ENCODE results near the gene ENPP5.
"Not testable (repeated sequence)": the region's sequence is repeated elsewhere in the genome, so short reads cannot be mapped to it uniquely, and the experiment has no call there.

Gene ENPP5

DNA sequence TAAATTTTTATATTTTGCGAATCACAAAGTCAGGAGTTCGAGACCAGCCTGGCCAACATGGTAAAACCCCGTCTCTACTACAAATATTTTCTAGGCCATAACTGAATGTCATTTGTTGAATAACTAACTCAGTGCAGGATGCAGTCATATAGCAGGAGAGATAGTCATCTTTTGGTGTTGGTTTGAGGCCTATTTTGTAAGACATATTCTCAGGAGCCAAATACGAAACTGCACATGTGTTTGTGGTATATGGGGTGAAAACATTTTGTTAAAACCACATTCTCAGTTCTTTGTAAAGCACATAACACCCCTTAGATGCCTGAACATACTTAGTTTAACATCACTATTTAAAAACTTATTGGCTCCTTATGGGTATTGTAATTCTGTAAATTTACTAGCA lies 4.7 kb upstream of the ENPP5 start:
- TF ChIP-seq, protein P1, sequence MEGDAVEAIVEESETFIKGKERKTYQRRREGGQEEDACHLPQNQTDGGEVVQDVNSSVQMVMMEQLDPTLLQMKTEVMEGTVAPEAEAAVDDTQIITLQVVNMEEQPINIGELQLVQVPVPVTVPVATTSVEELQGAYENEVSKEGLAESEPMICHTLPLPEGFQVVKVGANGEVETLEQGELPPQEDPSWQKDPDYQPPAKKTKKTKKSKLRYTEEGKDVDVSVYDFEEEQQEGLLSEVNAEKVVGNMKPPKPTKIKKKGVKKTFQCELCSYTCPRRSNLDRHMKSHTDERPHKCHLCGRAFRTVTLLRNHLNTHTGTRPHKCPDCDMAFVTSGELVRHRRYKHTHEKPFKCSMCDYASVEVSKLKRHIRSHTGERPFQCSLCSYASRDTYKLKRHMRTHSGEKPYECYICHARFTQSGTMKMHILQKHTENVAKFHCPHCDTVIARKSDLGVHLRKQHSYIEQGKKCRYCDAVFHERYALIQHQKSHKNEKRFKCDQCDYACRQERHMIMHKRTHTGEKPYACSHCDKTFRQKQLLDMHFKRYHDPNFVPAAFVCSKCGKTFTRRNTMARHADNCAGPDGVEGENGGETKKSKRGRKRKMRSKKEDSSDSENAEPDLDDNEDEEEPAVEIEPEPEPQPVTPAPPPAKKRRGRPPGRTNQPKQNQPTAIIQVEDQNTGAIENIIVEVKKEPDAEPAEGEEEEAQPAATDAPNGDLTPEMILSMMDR (IDR thresholded peaks at IDR 0.05; ENCODE audit: low read depth, low read length): no peak
- H3K4me3 ChIP-seq (ENCODE audit: low read depth, low read length): no peak overlapping the region

DNA sequence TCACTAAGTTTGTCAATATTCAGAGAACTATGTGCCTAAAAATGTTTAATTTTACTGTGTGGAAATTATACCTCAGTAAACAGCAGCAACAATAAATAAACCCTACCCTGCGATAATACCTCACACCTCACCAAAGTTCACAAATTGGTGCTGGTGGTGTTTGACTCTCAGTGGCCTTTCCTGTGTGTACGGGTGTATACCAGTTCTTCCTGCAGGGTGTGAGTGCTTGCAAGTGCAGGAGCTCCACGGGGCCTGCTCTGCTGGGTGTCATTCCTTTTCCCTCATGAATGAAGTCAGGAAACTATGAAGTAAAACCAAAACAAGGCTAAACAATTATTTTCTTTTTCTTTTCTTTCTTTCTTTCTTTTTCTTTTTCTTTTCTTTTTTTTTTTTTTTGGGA lies 4.1 kb upstream of the ENPP5 start:
- H3K4me3 ChIP-seq (ENCODE audit: low read depth, low read length): no peak overlapping the region
- TF ChIP-seq, protein P1 (IDR thresholded peaks at IDR 0.05; ENCODE audit: low read depth, low read length): no peak

DNA sequence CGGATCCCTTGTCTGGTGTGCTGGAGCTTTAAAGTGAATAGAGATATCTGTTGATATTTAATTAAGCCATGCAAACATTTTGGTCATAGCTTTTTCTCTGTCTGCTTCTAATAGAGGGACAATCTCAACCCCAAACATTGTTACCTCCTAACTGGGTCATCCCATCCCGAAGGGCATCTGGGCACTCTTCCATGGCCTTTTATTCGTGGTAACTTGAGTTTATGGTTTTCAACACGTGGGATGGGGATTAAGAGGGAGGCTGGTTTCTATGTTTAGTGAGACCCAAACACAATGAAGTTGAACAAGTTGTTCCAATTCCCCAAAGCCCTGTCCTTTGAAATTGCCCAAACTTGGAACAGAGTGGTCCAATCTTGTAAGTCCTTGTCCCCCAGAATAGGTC lies 1.4 kb upstream of the ENPP5 start:
- H3K4me3 ChIP-seq (ENCODE audit: low read depth, low read length): no peak overlapping the region
- TF ChIP-seq, protein P1 (IDR thresholded peaks at IDR 0.05; ENCODE audit: low read depth, low read length): no peak

DNA sequence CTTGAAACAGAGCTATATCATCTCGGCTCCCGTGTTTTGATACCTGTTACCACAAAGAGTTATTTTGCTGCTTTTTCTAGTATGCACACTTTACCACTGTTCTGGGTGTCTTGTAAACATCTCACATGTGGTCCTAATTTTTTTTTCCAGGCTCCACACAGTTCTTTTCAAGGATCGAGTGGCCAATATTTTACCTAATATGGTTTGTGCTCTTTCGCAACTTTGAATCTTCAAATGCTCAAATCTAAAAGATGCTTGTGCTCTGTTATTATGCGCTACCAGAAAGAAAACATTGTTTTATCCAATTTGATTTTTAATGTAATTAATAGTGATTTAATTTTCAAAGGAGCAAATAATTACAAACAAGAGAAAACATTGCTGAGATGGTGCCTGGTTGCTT lies 10.7 kb downstream of the ENPP5 start:
- TF ChIP-seq, protein P1 (IDR thresholded peaks at IDR 0.05; ENCODE audit: low read depth, low read length): no peak
- no peak overlapping the region for H3K4me3 ChIP-seq (ENCODE audit: low read depth, low read length)

DNA sequence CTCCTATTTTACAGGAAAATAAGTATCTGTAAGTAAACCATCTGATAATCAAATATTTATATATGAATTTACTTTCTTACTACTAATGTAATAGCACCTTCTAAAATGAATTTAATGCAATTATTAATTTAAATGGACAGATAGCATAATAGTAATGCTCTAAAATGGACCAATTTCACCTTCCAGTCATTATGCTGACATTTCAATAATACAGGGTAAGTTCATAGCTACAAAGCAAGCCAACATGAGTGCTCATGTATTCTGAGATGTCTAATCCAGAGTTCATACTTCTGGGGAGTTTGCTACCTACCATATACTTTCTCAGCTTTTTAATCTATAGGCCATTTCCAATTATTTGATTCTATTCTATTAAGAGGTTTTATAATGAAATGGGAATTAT lies 11.6 kb downstream of the ENPP5 start:
- H3K4me3 ChIP-seq (ENCODE audit: low read depth, low read length): no peak overlapping the region
- TF ChIP-seq, protein P1 (IDR thresholded peaks at IDR 0.05; ENCODE audit: low read depth, low read length): no peak

DNA sequence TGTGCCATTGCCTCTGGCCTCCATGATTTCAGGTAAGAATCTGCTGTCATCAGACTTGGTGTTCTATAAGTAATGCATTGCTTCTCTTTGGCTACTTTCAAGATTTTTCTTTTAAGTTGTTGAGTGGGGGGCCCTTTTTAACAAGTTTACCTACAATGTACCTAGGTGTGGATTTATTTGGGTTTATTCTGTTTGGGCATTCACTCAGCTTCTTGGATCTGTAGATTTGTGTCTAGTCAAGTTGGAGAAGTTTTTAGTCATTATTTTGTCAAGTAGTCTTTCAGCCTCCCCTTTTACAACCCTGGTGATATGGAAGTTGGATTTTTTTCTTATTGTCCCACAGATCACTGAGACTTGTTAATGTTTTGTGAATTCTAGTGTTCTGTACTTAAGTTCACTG lies 14.1 kb downstream of the ENPP5 start:
- H3K4me3 ChIP-seq (ENCODE audit: low read depth, low read length): no peak overlapping the region
- TF ChIP-seq, protein P1 (IDR thresholded peaks at IDR 0.05; ENCODE audit: low read depth, low read length): no peak

- not testable (repeated sequence) for H3K4me3 ChIP-seq (ENCODE audit: low read depth, low read length)
Observed at GRCh38 chr6:46149066-46149465, 21.7 kb downstream of the ENPP5 start.

GRCh38 chr6:46144270-46144669 lies 26.5 kb downstream of the ENPP5 start:
- TF ChIP-seq, protein P1 (IDR thresholded peaks at IDR 0.05; ENCODE audit: low read depth, low read length): no peak
- no peak overlapping the region for H3K4me3 ChIP-seq (ENCODE audit: low read depth, low read length)
